ENCODE results near the gene LIG3. TPM values are rescaled to one million over a fixed set of nuclear protein-coding genes. Genes with fewer than 3 reads are reported as not detected.
A peak's percentile ranks its signal among the peaks of the same experiment; 100 is the strongest.

LIG3 gene
- total and polyA plus RNA-seq, 2 of the 13 experiments (the other 11 are each of a cell fraction or from before 2014, with no cell fraction given): 34.4 to 36.2 TPM

- TF ChIP-seq, protein P1, sequence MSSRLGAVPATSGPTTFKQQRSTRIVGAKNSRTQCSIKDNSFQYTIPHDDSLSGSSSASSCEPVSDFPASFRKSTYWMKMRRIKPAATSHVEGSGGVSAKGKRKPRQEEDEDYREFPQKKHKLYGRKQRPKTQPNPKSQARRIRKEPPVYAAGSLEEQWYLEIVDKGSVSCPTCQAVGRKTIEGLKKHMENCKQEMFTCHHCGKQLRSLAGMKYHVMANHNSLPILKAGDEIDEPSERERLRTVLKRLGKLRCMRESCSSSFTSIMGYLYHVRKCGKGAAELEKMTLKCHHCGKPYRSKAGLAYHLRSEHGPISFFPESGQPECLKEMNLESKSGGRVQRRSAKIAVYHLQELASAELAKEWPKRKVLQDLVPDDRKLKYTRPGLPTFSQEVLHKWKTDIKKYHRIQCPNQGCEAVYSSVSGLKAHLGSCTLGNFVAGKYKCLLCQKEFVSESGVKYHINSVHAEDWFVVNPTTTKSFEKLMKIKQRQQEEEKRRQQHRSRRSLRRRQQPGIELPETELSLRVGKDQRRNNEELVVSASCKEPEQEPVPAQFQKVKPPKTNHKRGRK (CRISPR knock-in tag; IDR thresholded peaks at IDR 0.05): no peak
- TF ChIP-seq, protein P2, sequence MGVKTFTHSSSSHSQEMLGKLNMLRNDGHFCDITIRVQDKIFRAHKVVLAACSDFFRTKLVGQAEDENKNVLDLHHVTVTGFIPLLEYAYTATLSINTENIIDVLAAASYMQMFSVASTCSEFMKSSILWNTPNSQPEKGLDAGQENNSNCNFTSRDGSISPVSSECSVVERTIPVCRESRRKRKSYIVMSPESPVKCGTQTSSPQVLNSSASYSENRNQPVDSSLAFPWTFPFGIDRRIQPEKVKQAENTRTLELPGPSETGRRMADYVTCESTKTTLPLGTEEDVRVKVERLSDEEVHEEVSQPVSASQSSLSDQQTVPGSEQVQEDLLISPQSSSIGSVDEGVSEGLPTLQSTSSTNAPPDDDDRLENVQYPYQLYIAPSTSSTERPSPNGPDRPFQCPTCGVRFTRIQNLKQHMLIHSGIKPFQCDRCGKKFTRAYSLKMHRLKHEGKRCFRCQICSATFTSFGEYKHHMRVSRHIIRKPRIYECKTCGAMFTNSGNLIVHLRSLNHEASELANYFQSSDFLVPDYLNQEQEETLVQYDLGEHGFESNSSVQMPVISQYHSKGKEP (CRISPR knock-in tag; IDR thresholded peaks at IDR 0.05): no peak
- 0 out of 2 replicates have a peak, but pooled peaks have one; percentile 11 for TF ChIP-seq ZSCAN20 (CRISPR knock-in tag; IDR thresholded peaks at IDR 0.05; ENCODE audit: borderline replicate concordance)
- no peak for TF ChIP-seq U2AF2 (IDR thresholded peaks at IDR 0.05; ENCODE audit: low read depth, low read length)
- TF ChIP-seq HNRNPK (IDR thresholded peaks at IDR 0.05; ENCODE audit: low read depth, low read length, poor library complexity, severe bottlenecking): no peak
- 0 out of 2 replicates have a peak, but pooled peaks have one; percentile 59 for TF ChIP-seq RXRA (CRISPR knock-in tag; IDR thresholded peaks at IDR 0.05)
- TF ChIP-seq GMEB2 (CRISPR knock-in tag; IDR thresholded peaks at IDR 0.05; ENCODE audit: low read depth): no peak
- TF ChIP-seq GABPA (IDR thresholded peaks at IDR 0.05; ENCODE audit: low read depth, low read length): no peak
- no peak for TF ChIP-seq GABPA (CRISPR knock-in tag; IDR thresholded peaks at IDR 0.05; ENCODE audit: low read depth)
- TF ChIP-seq ELF4 (CRISPR knock-in tag; IDR thresholded peaks at IDR 0.05; ENCODE audit: borderline replicate concordance): no peak
- no peak for TF ChIP-seq ATRX (CRISPR knock-in tag; IDR thresholded peaks at IDR 0.05; ENCODE audit: borderline replicate concordance)
- TF ChIP-seq SMARCE1 (IDR thresholded peaks at IDR 0.05; ENCODE audit: borderline replicate concordance): no peak
- TF ChIP-seq IRF9 (CRISPR knock-in tag; IDR thresholded peaks at IDR 0.05; ENCODE audit: borderline replicate concordance): peak; percentile 60; the same call in 1 of the 2 replicates
- no peak for TF ChIP-seq ZNF746 (CRISPR knock-in tag; IDR thresholded peaks at IDR 0.05)
- no peak for TF ChIP-seq ZNF839 (CRISPR knock-in tag; IDR thresholded peaks at IDR 0.05; ENCODE audit: borderline replicate concordance)
- TF ChIP-seq ISL2 (CRISPR knock-in tag; IDR thresholded peaks at IDR 0.05): no peak
- peak; percentile 58; the same call in 1 of the 2 replicates for TF ChIP-seq RNF2 (conservative IDR thresholded peaks at IDR 0.05; ENCODE audit: low read depth)
- no peak for TF ChIP-seq GZF1 (CRISPR knock-in tag; IDR thresholded peaks at IDR 0.05)
- no peak for TF ChIP-seq BRCA1 (CRISPR knock-in tag; IDR thresholded peaks at IDR 0.05)
- TF ChIP-seq, protein P3, sequence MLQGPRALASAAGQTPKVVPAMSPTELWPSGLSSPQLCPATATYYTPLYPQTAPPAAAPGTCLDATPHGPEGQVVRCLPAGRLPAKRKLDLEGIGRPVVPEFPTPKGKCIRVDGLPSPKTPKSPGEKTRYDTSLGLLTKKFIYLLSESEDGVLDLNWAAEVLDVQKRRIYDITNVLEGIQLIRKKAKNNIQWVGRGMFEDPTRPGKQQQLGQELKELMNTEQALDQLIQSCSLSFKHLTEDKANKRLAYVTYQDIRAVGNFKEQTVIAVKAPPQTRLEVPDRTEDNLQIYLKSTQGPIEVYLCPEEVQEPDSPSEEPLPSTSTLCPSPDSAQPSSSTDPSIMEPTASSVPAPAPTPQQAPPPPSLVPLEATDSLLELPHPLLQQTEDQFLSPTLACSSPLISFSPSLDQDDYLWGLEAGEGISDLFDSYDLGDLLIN (CRISPR knock-in tag; IDR thresholded peaks at IDR 0.05; ENCODE audit: borderline replicate concordance): no peak
- TF ChIP-seq, protein P4, sequence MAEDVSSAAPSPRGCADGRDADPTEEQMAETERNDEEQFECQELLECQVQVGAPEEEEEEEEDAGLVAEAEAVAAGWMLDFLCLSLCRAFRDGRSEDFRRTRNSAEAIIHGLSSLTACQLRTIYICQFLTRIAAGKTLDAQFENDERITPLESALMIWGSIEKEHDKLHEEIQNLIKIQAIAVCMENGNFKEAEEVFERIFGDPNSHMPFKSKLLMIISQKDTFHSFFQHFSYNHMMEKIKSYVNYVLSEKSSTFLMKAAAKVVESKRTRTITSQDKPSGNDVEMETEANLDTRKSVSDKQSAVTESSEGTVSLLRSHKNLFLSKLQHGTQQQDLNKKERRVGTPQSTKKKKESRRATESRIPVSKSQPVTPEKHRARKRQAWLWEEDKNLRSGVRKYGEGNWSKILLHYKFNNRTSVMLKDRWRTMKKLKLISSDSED (CRISPR knock-in tag; IDR thresholded peaks at IDR 0.05): no peak
- TF ChIP-seq ZFP82 (CRISPR knock-in tag; IDR thresholded peaks at IDR 0.05; ENCODE audit: borderline replicate concordance): no peak
- TF ChIP-seq ZNF788 (CRISPR knock-in tag; IDR thresholded peaks at IDR 0.05; ENCODE audit: borderline replicate concordance): peak; percentile 50; the same call in 1 of the 2 replicates
- peak; percentile 82 for TF ChIP-seq PHF8 (CRISPR knock-in tag; IDR thresholded peaks at IDR 0.05)
Measured at GRCh38 chr17:34980353-34980680, at the start of gene LIG3 (continued).

Measured in HepG2 (cell line).